ENCODE measurements around the gene CREB3L2.
"Not testable (repeated sequence)": the region's sequence is repeated elsewhere in the genome, so short reads cannot be mapped to it uniquely, and the experiment has no call there.

CREB3L2 gene

GRCh38 chr7:137983323-137984008 lies 18.4 kb downstream of the CREB3L2 start:
- no peak for TF ChIP-seq CTCF (IDR thresholded peaks at IDR 0.05; ENCODE audit: low read depth, low read length)
- DNase-seq (ENCODE audit: low read depth, low spot score), result no peak
- no peak overlapping the region for H3K4me3 ChIP-seq (ENCODE audit: low read depth, low read length)
- in situ Hi-C loops (cut with HindIII; ENCODE audit: low sequenced_read_pairs), result no loop called here

GRCh38 chr7:137982394-137982793 lies 19.5 kb downstream of the CREB3L2 start:
- DNase-seq (ENCODE audit: low read depth, low spot score); in situ Hi-C loops (cut with HindIII; ENCODE audit: low sequenced_read_pairs); H3K4me3 ChIP-seq (ENCODE audit: low read depth, low read length): not testable (repeated sequence)

- no peak overlapping the region for H3K4me3 ChIP-seq (ENCODE audit: low read depth, low read length)
- in situ Hi-C loops (cut with HindIII; ENCODE audit: low sequenced_read_pairs), result no loop called here
- no peak for TF ChIP-seq CTCF (IDR thresholded peaks at IDR 0.05; ENCODE audit: low read depth, low read length)
- DNase-seq (ENCODE audit: low read depth, low spot score), result no peak
Measured at GRCh38 chr7:137981668-137982067, 20.2 kb downstream of the CREB3L2 start.

- DNase-seq (ENCODE audit: low read depth, low spot score), result no peak
- in situ Hi-C loops (cut with HindIII; ENCODE audit: low sequenced_read_pairs), result no loop called here
- no peak for TF ChIP-seq CTCF (IDR thresholded peaks at IDR 0.05; ENCODE audit: low read depth, low read length)
- H3K4me3 ChIP-seq (ENCODE audit: low read depth, low read length), result no peak overlapping the region
Measured at GRCh38 chr7:137981175-137981574, 20.7 kb downstream of the CREB3L2 start.

GRCh38 chr7:137980308-137980707 lies 21.6 kb downstream of the CREB3L2 start:
- H3K4me3 ChIP-seq (ENCODE audit: low read depth, low read length), result no peak overlapping the region

GRCh38 chr7:137978464-137979237 lies 23.2 kb downstream of the CREB3L2 start:
- H3K4me3 ChIP-seq (ENCODE audit: low read depth, low read length), result no peak overlapping the region
- peak; percentile 97 for DNase-seq (ENCODE audit: low read depth, low spot score)
- in situ Hi-C loops (cut with HindIII; ENCODE audit: low sequenced_read_pairs), result no loop called here

More at GRCh38 chr7:137980308-137980707, 21.6 kb downstream of the CREB3L2 start:
- no peak for TF ChIP-seq CTCF (IDR thresholded peaks at IDR 0.05; ENCODE audit: low read depth, low read length)
- DNase-seq (ENCODE audit: low read depth, low spot score), result no peak
- in situ Hi-C loops (cut with HindIII; ENCODE audit: low sequenced_read_pairs), result no loop called here

More at GRCh38 chr7:137978464-137979237, 23.2 kb downstream of the CREB3L2 start:
- TF ChIP-seq CTCF (IDR thresholded peaks at IDR 0.05; ENCODE audit: low read depth, low read length), result no peak
